Activated CD8-positive, alpha-beta memory T cell treated with anti-CD3 and anti-CD28 coated beads for 36 hours (primary cell): ENCODE results near the gene DCC. TPM values are rescaled to one million over a fixed set of nuclear protein-coding genes. Genes with fewer than 3 reads are reported as not detected.

ENCODE experiments used
- CTCF ChIA-PET: fragments of 350-600 bp; sonication (Branson Sonifier 250); formaldehyde crosslinking; loops from one replicate; lab custom pipeline; 2021; ENCODE audit warnings: antibody characterized with exemption; lab: Charles Lee
- POLR2A ChIA-PET: fragments of 350-600 bp; sonication (Branson Sonifier 250); formaldehyde crosslinking; loops from one replicate; lab custom pipeline; 2021; ENCODE audit warnings: antibody characterized with exemption; lab: Charles Lee
- total RNA-seq, 2 experiments: library from RNA; stranded (reverse); gene quantifications; one replicate each; pipeline ENCODE4 v1.2.3, GENCODE V29; 2021

The DCC gene
- total RNA-seq, 2 experiments from 2014 or later: not detected

DNA sequence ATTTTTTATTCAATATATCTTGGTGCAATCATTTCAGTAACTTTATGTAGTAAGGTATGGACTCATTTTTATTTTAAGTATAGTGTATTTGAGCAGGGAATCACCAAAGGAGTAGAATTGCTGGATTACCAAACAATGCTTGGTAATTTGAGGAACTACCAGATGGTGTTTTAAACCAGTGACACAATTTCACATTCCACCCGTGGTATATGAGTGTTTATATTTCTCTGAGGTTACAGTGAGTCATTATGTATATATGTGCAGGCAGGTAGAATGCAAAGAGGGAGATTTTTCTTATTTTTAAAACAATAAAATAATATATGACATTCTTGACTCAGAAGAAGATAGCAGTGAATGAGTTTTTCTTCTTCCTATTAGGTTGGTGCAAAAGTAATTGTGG, 596.9 kb downstream of the DCC start:
- ChIA-PET CTCF (no interaction called here), POLR2A (no interaction called here)

DNA sequence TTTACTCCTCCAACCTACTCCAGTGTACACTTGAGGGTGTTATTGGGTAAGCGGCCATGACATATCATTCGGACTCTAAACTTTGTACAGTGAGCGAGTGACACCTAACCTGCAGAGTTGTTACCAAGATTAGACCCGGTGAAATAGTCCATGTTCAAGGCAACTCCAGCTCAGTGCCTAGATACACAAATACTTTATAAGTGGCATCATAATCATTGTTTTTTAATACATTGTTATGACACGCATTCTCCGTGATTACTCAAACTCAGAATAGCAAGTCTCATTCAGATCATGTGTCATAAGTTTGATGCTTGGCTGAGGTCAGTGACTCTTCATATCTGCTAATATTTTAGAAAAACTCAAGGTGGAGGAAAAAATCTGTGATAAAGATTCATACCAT, 597.8 kb downstream of the DCC start:
- POLR2A ChIA-PET: no interaction called here
- CTCF ChIA-PET: no interaction called here

DNA sequence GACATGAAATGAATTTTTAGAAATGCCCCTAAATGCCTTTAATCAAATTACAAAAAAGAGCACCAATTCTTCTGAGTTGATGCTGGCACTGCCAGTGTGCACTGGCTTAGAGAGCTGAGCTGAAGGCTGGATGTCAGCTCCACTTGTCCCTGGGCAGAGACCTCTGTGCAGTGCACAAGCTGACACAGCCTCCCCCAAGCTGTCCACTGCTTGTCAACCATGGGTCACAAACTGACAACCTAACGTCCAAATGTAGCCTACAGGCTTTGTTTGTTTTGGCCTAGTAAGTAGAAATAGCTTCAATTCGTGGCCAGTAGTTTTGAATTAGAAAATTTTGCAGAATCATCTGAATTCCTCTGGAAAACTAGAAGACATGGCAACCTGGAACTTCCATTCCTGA, 605.6 kb downstream of the DCC start:
- ChIA-PET CTCF (no interaction called here), POLR2A (no interaction called here)

DNA sequence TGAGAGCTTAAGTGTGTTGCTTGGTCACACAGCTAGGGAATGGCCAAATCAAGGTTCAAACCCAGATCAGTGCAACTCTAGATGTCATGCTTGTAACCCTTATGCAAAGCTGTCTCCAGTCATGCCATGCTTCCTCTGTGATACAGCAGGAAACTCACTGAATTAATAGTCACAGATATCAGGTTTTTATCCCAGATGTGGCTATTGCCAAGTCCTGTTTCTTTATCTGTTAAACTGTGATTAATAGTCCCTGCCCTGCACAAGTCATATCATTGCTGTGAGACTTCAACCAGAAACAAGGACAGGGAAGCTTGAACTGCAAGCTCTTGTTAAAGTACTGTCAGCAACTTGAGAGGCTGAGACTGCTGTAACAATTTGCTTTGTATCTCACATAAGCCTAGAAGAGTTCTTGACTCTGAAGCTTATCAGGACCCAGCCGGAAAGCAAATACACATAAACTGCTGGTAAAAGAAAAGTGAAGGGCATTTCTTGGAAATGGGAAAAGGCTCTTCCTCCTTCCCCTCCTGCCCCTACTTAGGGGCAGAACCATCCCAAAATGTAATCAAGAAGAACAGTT, 609.0 kb downstream of the DCC start:
- ChIA-PET POLR2A (no interaction called here), CTCF (no interaction called here)

DNA sequence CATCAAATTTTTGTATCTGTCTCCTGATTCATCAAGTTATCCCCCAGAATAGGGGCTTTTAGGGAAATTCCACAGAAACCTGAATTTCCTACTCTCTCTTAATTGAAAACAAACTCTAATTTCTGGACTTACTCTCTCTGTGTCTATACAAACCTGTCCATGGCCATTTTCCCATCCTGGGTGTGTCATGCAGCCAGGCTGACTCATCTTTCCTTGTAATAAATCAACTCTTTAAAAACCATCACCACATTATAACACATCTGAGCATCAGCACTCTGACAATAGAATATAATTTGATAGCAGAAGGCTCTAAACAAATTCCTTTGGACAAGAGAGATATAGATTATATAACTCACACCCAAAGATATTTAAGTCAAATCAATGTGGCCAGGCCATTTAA, 610.2 kb downstream of the DCC start:
- POLR2A ChIA-PET: no interaction called here
- CTCF ChIA-PET: no interaction called here

DNA sequence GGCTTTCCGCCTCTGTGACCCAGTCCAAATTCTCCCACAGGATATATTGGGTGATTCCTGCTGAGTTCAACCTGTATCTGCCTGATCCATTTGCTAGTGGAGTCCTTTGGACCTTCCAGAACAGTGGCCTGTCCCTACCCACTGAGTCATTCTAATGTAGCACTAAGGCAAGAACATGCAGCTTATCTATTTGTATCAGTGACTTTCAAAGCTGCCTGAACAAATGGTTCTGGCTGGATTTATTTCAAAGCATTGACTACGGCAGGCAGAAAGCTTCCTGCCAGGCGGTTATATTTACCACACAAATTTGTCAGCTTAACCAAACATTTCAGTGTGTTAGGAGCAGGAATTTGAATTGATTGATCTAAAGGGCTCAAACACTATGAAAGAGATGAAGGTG, 613.4 kb downstream of the DCC start:
- ChIA-PET CTCF (no interaction called here), POLR2A (no interaction called here)

DNA sequence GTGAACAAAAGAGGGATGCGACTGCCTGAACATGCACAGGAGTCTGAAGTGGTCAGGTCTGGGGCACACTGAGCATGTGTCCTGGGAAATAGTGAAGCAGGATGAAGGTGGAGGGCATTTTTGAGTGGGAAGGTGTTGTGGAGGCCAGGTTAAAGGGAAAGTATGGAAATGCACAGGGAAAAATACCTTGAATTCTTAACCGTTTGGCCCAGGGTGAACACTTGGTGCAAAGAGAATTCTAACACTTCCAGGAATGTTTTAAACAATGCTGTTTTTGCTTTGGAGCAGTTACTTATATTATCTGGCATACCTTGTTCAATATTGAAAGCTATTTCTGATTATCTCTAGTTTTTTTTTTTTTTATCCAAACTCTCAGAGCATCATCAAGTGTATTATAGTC, 623.5 kb downstream of the DCC start:
- ChIA-PET POLR2A (no interaction called here), CTCF (no interaction called here)

DNA sequence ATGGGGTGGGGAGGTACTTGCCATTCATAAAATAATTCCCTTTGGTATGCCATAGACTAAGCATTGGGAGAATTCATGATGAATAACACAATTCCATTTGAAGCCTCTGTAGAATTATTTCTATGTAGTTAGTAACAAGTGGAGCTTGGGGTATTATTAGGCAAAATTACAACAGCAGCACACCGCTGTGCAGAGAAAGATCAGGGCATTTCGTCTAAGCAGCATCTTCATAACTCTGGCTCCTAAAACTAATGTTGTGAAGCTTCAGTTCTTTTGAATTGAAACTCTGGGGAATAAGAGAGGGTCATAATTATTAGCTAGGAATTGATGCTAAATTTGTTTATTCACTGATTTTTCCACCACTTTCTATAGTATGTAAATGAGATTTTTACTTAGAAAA, 630.7 kb downstream of the DCC start:
- POLR2A ChIA-PET: no interaction called here
- CTCF ChIA-PET: no interaction called here

DNA sequence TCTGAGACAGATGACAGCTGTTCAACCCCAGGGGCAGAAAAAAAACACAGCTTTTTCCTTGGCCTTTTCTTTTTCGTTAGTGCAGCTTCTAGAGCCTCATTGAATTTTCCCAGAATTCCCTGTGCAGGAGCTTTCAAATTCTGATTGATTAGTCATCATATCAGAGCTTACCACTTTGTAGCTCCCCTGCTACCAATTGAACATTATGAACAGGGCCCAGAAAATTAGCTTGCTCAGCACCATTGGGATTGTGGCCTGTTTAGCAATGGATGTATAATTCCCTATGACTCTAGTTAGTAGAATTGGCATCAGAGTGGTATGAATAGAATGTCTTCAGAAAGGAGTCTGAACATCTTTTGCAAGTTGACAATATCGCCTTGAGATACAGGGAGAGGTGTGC, 631.1 kb downstream of the DCC start:
- ChIA-PET POLR2A (no interaction called here), CTCF (no interaction called here)

DNA sequence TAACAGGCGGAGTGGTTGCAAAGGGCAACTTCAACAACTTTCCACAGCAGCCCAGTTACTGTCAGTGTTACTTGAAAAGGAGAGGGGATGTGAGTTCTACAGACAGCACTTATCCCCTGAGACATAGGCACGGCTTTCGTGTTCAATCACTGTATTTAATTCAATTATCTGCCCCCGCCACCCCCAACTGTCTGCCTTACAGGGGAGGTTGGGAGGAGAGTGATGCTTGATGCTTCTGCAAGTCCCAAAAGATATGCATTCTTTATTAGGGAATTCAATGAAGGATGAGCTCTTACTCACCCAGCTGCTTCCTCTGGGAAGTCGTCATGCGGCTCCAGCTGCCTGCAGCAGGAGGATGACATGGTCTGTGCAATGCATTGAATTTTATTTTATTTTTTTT, 639.9 kb downstream of the DCC start:
- POLR2A ChIA-PET: no interaction called here
- CTCF ChIA-PET: no interaction called here

DNA sequence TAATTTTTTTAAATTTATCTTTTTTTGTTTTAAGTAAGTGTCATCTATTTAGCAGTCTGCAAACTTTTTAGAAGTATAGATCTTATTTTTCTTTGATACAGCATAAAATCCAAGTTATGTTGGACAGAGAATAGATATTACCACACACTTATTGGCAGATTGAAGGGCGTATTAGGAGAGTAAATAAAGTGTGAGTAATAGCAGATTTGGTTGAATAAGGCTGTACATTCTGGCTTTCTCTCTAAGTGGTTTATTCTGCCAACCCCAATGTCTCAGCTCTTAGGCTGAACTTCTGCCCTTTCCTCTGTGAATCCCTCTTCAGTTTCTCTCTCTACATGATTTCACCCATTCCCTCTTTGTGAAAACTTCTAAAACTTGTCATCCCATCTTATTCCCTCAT, 651.2 kb downstream of the DCC start:
- POLR2A ChIA-PET: no interaction called here

DNA sequence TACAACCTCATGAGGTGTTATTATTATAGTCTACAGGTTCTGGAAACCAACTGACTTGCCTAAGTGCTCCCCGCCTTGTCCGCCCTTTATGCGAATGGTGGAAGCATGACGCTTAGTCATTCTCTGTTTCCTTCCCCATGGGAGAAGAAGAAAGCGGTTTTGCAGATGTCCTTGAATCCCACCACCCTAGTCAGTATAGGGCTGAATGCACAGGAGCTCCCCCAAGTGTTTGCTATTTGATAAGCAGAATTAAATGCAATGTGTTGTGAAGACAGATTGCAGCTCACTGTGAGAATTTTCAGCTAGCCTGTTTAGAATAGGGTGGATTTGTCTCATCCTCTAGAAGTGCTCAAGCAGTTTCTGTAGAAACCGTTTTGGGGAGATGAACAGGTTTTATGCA, 652.0 kb downstream of the DCC start:
- POLR2A ChIA-PET: no interaction called here
- CTCF ChIA-PET: no interaction called here

More for the DNA sequence above, 651.2 kb downstream of the DCC start:
- CTCF ChIA-PET: no interaction called here

DNA sequence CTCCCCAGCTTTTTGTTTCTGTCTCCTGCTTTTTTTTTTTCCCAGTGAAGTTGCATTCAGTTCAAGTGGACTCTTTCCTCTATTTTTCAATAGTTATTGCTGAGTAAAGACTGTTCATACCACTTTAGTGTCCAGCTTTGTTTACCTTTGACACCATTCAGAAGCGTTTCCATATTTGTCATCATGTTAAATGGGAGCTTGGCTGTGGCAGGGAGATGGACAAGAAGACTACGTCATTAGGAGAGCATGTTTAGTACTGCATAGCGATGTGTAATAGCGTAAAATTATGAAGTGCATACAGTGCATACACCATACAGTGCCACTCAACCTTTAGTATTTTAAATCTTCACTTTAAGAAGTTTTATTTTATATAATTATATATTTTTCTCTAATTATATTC, 655.9 kb downstream of the DCC start:
- ChIA-PET POLR2A (no interaction called here), CTCF (interaction anchor here (0.9 kb wide), 1 partner anchor 703 kb away, joined by 3 read pairs; no protein-coding TSS in a partner anchor)

DNA sequence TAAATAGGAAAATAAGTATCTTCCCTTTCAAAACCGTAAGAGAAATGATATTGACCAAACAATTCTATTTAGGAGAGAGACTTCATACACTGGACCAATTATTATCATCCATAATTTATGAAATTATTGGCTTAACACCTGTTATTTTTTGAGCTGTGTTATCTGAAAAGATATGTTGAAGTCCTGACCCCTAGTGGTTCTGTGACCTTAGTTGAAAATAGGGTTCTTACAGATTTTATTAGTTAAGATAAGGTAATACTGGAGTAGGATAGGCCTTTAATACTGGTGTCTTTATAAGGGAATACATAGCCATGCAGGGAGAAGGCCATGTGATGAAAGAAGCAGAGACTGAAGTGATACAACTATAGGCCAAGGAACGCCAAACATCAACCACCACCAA, 659.6 kb downstream of the DCC start:
- ChIA-PET CTCF (no interaction called here), POLR2A (no interaction called here)

DNA sequence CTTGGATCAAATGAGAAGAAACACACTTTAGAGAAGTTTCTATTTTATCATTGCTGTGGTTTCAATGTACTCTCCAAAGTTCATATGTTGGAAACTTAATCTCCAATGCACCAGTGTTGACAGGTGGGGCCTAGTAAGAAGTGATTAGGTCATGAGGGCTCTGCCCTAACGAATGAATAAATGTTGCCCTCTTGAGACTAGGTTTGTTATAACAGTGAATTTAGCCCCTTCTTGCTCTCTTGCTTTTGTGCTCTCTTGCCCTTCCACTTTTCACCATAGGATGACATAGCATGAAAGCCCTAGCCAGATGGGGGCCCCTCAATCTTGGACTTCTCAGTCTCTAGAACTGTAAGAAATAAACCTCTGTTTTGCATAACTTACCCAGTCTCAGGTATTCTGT, 664.8 kb downstream of the DCC start:
- POLR2A ChIA-PET: no interaction called here
- CTCF ChIA-PET: no interaction called here

DNA sequence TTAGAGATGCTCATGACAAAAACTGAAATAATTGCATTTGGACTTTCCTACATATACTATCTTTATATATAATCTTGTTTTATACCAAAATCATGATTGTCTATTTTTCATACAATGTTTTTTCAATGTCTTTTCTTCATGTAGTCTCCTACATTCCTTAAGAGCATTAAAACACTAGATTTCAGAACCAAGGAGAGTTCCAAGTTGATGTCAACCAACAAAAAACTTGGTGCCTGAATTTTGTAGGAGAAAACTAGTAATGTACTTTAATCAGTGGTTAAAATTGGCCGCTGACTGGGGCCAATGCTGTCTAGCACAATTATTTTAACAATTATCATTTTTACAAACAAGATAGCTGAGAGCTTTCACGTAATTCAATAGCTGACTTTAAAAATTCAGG, 678.8 kb downstream of the DCC start:
- POLR2A ChIA-PET: no interaction called here
- CTCF ChIA-PET: no interaction called here

DNA sequence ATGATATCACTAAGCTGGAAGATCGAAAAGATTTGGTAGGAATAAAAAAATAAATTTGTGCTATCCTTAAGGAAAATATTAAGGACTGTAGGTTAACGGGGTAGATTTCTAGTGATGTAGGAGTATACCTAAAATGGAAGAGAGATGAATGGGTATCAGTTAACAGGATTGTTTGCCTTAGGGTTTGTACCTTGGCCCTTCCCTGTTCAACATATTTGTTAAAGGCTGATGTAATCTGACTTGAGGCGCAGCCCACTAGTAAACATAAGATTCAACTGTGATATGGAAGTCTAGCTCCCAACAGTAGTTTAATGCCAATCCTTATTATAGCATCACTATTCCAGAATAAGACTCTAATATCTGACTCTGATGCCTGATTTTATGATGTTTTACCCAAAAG, 685.2 kb downstream of the DCC start:
- CTCF ChIA-PET: no interaction called here
- POLR2A ChIA-PET: no interaction called here

DNA sequence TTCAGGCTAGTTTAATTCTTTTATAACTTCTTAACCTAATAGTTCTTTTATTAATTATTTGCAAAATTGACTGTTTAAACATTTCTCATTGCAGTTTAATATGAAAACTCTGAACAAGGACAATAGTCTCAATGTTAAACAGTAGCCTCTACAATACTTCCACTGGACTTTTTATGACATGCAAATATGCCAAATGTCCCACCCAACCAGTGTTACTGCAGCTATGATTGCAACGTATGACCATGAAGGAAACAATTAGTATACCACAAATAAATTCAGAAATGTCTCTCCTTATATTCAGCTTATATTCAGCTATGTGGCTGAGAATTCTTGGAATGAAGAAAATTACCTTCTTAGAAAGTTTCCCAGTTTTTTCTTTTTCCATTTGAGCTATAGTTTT, 688.6 kb downstream of the DCC start:
- CTCF ChIA-PET: no interaction called here
- POLR2A ChIA-PET: no interaction called here

DNA sequence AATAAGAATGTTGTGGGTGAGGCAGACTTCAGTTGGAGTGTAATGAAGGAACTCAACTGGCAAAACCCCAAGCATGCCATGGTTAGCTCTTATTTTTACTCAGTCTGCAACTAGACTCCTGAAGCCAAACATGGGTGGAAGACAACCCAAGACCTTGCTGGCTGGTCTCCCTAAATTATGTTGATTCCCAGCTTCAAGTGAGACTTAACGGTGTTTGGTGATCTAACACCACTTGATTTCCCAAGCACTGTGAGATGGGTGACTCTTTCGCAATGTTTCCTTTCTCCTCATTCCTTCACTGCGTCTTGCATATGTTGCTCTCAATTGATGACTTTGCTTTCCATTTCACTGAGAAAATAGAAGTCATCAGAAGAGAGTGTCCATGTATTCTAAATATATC, 693.1 kb downstream of the DCC start:
- CTCF ChIA-PET: no interaction called here
- POLR2A ChIA-PET: no interaction called here

DNA sequence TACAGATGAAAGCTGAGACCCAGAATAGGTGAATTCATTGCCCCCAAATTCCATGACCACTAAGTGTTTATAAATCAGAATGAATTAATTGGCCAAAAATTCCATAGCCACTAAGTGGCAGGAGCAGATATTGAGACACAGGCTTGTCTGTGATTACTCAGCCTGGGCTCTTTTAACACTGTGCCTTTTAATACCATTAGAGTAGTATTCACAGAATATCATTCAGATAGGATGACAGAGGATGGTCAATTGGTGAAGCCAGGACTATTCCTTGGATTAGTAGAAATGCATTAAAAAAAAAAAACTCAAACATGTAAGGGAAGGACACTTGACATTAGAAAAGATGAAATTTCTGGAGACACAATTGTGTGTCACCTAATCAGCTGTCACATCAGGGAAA, 698.6 kb downstream of the DCC start:
- ChIA-PET POLR2A (no interaction called here), CTCF (no interaction called here)

DNA sequence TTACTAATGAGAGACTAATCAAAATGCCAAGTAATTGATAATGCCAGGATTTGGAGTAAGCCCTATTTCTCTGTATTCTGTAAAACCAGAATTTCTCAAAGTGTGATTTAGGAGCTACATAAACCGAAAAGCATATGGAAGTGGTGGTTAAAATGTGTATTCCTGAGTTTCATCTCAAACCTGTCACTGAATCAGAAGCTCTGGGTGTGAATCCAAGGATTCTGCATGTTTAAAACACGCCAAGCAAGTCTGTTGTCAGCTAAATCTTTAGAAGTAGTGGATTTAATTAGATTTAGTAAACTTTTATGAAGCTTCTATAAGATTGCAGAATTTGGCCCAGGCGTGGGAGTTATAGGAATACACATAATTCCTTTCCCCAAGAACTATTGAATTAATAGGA, 700.3 kb downstream of the DCC start:
- POLR2A ChIA-PET: no interaction called here
- CTCF ChIA-PET: interaction anchor here (1.6 kb wide), 1 partner anchor 17 kb away, joined by 3 read pairs; no protein-coding TSS in a partner anchor

DNA sequence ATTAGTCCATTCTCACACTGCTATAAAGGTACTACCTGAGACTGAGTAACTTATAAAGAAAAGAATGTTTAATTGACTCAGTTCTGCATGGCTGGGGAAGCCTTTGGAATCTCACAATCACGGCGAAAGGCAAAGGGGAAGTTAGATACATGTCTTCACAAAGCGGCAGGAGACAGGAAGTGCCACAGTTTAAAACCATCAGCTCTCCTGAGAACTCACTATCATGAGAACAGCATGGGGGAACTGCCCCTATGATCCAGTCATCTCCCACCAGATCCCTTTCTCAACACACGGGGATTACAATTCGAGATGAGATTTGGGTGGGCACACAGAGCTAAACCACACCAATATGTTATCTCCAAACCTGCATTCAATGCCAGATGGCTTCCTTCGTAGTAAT, 716.1 kb downstream of the DCC start:
- POLR2A ChIA-PET: no interaction called here
- CTCF ChIA-PET: no interaction called here
